SK-MEL-5 (cell line): ENCODE results near the gene ATXN8OS. TPM values are rescaled to one million over a fixed set of nuclear protein-coding genes. Genes with fewer than 3 reads are reported as not detected.
A peak's percentile ranks its signal among the peaks of the same experiment; 100 is the strongest.
"Not testable (repeated sequence)": the region's sequence is repeated elsewhere in the genome, so short reads cannot be mapped to it uniquely, and the experiment has no call there.

Experiments used
- DNase-seq: peaks from one replicate; pipeline ENCODE4 v3.0.0-alpha.2; 2016; ENCODE audit warnings: low read depth, low spot score
- in situ Hi-C: cut with HindIII; loops from 2 replicates; pipeline ENCODE4 v1.10.0; 2016; ENCODE audit warnings: low sequenced_read_pairs, high pct_unique_total_duplicates, low pct_unique_long_range_greater_than_20kb
- polyA plus RNA-seq, 2 experiments: library from polyadenylated mRNA; depleted of rRNA; stranded (reverse); fragments of >200 nt; gene quantifications; 2 replicates each; pipeline ENCODE4 v1.2.3, GENCODE V29; 2015
- total RNA-seq: library from RNA; depleted of rRNA; stranded (reverse); fragments of >200 nt; shearing (Covaris generic); gene quantifications from 2 replicates; pipeline ENCODE4 v1.2.3, GENCODE V29; 2014; rRNA removed

ATXN8OS gene
- not detected in 2 replicates for total RNA-seq
- not detected in 2 replicates for polyA plus RNA-seq (2015; cell fraction: cytosol; rRNA removed)
- not detected in 2 replicates for polyA plus RNA-seq (2015; cell fraction: nucleus; rRNA removed)

GRCh38 chr13:70107498-70108281 lies at the start of gene ATXN8OS:
TSS of gene ATXN8OS (plus strand) at chr13:70107826.
- in situ Hi-C loops = no loop called here

GRCh38 chr13:70080012-70080411 lies 27.6 kb upstream of the ATXN8OS start:
- in situ Hi-C loops = no loop called here
- DNase-seq = no peak

More at GRCh38 chr13:70107498-70108281, at the start of gene ATXN8OS:
- DNase-seq = no peak

- in situ Hi-C loops = no loop called here
- DNase-seq = peak; percentile 11
Observed at GRCh38 chr13:70087247-70087646, 20.4 kb upstream of the ATXN8OS start.

GRCh38 chr13:70088926-70089325 lies 18.7 kb upstream of the ATXN8OS start:
- in situ Hi-C loops = no loop called here
- no peak for DNase-seq

GRCh38 chr13:70090036-70090723 lies 17.4 kb upstream of the ATXN8OS start:
- no peak for DNase-seq
- in situ Hi-C loops = no loop called here

- in situ Hi-C loops = no loop called here
Observed at GRCh38 chr13:70098669-70099068, 9.0 kb upstream of the ATXN8OS start.

GRCh38 chr13:70104481-70104880 lies 3.1 kb upstream of the ATXN8OS start:
- in situ Hi-C loops = no loop called here
- DNase-seq = no peak

More at GRCh38 chr13:70098669-70099068, 9.0 kb upstream of the ATXN8OS start:
- DNase-seq = peak; percentile 60

GRCh38 chr13:70107125-70107497 lies 515 bp upstream of the ATXN8OS start:
- in situ Hi-C loops = no loop called here
- no peak for DNase-seq

GRCh38 chr13:70108356-70109105 lies 905 bp downstream of the ATXN8OS start, which contains the start of gene KLHL1:
TSS of gene KLHL1 (minus strand) at chr13:70108452. CDS start at chr13:70107699, 753 bp downstream.
- in situ Hi-C loops = no loop called here

GRCh38 chr13:70117338-70117905 lies 9.8 kb downstream of the ATXN8OS start:
- no peak for DNase-seq
- in situ Hi-C loops = no loop called here

More at GRCh38 chr13:70108356-70109105, 905 bp downstream of the ATXN8OS start, which contains the start of gene KLHL1:
- no peak for DNase-seq

GRCh38 chr13:70125693-70126092 lies 18.1 kb downstream of the ATXN8OS start:
- in situ Hi-C loops = no loop called here
- no peak for DNase-seq

- no peak for DNase-seq
- in situ Hi-C loops = no loop called here
Observed at GRCh38 chr13:70128098-70128497, 20.5 kb downstream of the ATXN8OS start.

- in situ Hi-C loops, DNase-seq: not testable (repeated sequence)
Observed at GRCh38 chr13:70142658-70143057, 35.0 kb downstream of the ATXN8OS start.

- peak; percentile 97 for DNase-seq
- in situ Hi-C loops = no loop called here
Observed at GRCh38 chr13:70162141-70162540, 54.5 kb downstream of the ATXN8OS start.

- in situ Hi-C loops = no loop called here
- DNase-seq = no peak
Observed at GRCh38 chr13:70170689-70171088, 63.1 kb downstream of the ATXN8OS start.

- in situ Hi-C loops = no loop called here
- DNase-seq = no peak
Observed at GRCh38 chr13:70171151-70171550, 63.5 kb downstream of the ATXN8OS start.

- no peak for DNase-seq
- in situ Hi-C loops = no loop called here
Observed at GRCh38 chr13:70172946-70173597, 65.4 kb downstream of the ATXN8OS start.
